ENCODE data around the gene ITCH. TPM values are rescaled to one million over a fixed set of nuclear protein-coding genes. Genes with fewer than 3 reads are reported as not detected.
"Not testable (repeated sequence)": the region's sequence is repeated elsewhere in the genome, so short reads cannot be mapped to it uniquely, and the experiment has no call there.

ITCH gene
- total RNA-seq, 4 donors from 2014 or later, result 50.3 to 64.3 (median 52.8) TPM

DNA sequence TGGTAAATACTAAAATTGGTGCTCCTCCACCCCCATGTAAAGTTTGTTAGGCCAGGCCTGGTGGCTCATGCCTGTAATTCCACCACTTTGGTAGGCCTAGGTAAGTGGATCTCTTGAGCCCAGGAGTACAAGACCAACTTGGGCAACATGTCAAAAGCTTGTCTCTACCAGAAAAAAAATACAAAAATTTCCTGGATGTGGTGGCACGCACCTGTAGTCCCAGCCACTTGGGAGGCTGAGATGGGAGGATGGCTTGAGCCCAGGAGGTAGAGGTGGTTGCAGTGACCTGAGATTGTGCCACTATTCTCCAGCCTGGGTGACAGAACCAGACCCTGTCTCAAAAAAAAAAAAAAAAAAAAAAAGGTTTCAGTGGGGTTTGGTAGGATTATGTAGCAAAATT, 41.7 kb downstream of the ITCH start:
- DNase-seq (ENCODE audit: extremely low spot score), result no peak
- H3K4me3 ChIP-seq, result no peak overlapping the region
- peaks cover 23 to 43% (median 36%) of the 10 kb centered on the region in 4 donors for H3K4me1 ChIP-seq
- H3K9me3 ChIP-seq, result no peaks in the 10 kb centered on the region
- TF ChIP-seq POLR2AphosphoS5 (IDR thresholded peaks at IDR 0.05) (no peak), POLR2A (IDR thresholded peaks at IDR 0.05; ENCODE audit: low read depth) (no peak), EP300 (IDR thresholded peaks at IDR 0.05) (no peak)
- TF ChIP-seq, protein P1, sequence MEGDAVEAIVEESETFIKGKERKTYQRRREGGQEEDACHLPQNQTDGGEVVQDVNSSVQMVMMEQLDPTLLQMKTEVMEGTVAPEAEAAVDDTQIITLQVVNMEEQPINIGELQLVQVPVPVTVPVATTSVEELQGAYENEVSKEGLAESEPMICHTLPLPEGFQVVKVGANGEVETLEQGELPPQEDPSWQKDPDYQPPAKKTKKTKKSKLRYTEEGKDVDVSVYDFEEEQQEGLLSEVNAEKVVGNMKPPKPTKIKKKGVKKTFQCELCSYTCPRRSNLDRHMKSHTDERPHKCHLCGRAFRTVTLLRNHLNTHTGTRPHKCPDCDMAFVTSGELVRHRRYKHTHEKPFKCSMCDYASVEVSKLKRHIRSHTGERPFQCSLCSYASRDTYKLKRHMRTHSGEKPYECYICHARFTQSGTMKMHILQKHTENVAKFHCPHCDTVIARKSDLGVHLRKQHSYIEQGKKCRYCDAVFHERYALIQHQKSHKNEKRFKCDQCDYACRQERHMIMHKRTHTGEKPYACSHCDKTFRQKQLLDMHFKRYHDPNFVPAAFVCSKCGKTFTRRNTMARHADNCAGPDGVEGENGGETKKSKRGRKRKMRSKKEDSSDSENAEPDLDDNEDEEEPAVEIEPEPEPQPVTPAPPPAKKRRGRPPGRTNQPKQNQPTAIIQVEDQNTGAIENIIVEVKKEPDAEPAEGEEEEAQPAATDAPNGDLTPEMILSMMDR (IDR thresholded peaks at IDR 0.05), result no peak
- 94% methylated on average over 1 of the region's 1 CpG for WGBS
- peaks cover 0 to 21% (median 13%) of the 10 kb centered on the region in 4 donors for H3K36me3 ChIP-seq
- no peak overlapping the region for H3K27ac ChIP-seq (replicated peaks in 1 of 4)
- H3K27me3 ChIP-seq, result no peaks in the 10 kb centered on the region
- intact Hi-C loops (cut with DNase I), result no loop called here

DNA sequence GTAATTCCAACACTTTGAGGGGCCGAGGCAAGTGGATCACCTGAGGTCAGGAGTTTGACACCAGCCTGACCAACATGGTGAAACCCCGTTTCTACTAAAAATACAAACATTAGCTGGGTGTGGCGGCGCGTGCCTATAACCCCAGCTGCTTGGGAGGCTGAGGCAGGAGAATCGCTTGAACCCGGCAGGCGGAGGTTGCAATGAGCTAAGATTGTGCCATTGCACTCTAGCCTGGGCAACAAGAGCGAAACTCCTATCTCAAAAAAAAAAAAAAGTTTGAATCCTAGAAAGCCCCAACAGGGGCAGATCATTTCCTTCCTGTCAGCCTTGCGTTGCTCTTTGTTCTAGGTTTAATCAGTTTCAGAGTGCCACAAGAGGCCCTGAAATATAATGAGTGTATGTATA, 42.2 kb downstream of the ITCH start:
- H3K9me3 ChIP-seq; H3K27me3 ChIP-seq; H3K27ac ChIP-seq (replicated peaks in 1 of 4); DNase-seq (ENCODE audit: extremely low spot score); H3K4me3 ChIP-seq; intact Hi-C loops (cut with DNase I): not testable (repeated sequence)
- Histone ChIP-seq H3K36me3 (peaks cover 0 to 21% (median 15%) of the 10 kb centered on the region in 4 donors), H3K4me1 (peaks cover 23 to 41% (median 35%) of the 10 kb centered on the region in 4 donors)
- WGBS, result 87% methylated on average over 10 of the region's 10 CpGs

DNA sequence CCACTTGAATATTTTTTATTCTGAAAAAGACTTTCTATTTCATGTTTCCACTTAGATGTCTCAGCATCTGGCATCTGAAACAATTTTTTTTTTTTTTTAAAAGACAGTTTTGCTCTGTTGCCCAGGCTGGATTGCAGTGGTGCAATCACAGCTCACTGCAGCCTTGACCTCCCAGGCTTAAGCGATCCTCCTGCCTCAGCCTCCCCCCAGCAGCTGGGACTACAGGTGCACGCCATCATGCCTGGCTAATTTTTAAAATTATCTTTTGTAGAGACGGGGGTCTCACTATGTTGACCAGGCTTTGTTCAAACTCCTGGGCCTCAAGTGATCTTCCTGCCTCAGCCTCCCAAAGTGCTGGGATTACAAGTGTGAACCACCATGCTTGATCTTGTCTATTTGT, 42.9 kb downstream of the ITCH start:
- DNase-seq (ENCODE audit: extremely low spot score); H3K27me3 ChIP-seq: not testable (repeated sequence)
- 95% methylated on average over 3 of the region's 3 CpGs for WGBS

DNA sequence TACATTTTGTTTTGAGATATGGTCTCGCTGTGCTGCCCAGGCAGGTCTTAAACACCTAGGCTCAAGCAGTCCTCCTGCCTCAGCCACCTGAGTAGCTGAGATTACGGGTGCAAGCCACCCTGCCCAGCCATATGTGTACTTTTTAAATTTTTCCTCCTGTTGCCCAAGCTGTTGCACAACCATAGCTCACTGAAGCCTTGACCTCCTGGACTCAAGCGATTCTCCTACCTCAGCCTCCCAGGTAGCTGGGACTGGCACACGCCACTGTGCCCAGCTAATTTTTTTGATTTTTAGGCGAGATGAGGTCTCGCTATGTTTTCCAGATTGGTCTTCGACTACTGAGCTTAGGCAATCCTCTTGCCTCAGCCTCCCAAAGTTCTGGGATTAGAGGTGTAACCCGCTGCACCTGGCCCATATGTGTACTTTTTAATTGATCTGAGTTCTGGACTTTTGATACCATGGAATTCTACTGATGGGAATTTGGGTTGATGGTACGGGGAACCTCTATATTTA, 44.9 kb downstream of the ITCH start:
- no peaks in the 10 kb centered on the region for H3K9me3 ChIP-seq
- no peaks in the 10 kb centered on the region for H3K27me3 ChIP-seq
- TF ChIP-seq, protein P1 (IDR thresholded peaks at IDR 0.05), result no peak
- TF ChIP-seq EP300 (IDR thresholded peaks at IDR 0.05), result no peak
- no peak for TF ChIP-seq POLR2AphosphoS5 (IDR thresholded peaks at IDR 0.05)
- no peak for TF ChIP-seq POLR2A (IDR thresholded peaks at IDR 0.05; ENCODE audit: low read depth)
- H3K36me3 ChIP-seq, result peaks cover 4 to 41% (median 34%) of the 10 kb centered on the region in 4 donors
- no peak overlapping the region for H3K4me3 ChIP-seq
- intact Hi-C loops (cut with DNase I), result no loop called here
- no peak for DNase-seq (ENCODE audit: extremely low spot score)
- peaks cover 9 to 26% (median 15%) of the 10 kb centered on the region in 4 donors for H3K4me1 ChIP-seq
- H3K27ac ChIP-seq (replicated peaks in 1 of 4), result no peak overlapping the region
- 84% methylated on average over 9 of the region's 9 CpGs for WGBS

More for the DNA sequence above, 42.9 kb downstream of the ITCH start:
- H3K4me3 ChIP-seq; intact Hi-C loops (cut with DNase I); H3K27ac ChIP-seq (replicated peaks in 1 of 4); H3K9me3 ChIP-seq: not testable (repeated sequence)
- Histone ChIP-seq H3K4me1 (peaks cover 23 to 41% (median 32%) of the 10 kb centered on the region in 4 donors), H3K36me3 (peaks cover 0 to 27% (median 21%) of the 10 kb centered on the region in 4 donors)

DNA sequence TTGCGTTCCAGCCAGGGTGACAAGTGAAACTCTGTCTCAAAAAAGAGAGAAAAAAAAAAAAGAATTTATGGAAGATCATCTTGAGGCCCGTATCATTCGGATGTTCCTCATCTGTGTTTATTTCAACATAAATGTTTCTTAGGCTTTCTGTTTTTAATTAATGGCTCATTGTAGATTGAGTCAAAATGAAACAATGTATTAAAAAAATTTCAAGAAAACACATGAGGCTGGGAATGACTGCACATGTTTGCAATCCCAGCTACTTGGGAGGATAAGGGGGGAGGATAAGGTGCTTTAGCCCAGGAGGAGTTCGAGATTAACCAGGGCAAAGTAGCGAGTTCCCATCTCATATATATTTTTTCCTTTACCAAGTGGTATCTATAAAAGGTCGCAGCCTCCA, 47.3 kb downstream of the ITCH start:
- Histone ChIP-seq H3K4me1 (peaks cover 3 to 7% (median 6%) of the 10 kb centered on the region in 4 donors), H3K4me3 (no peak overlapping the region), H3K27ac (replicated peaks in 1 of 4) (no peak overlapping the region), H3K36me3 (peaks cover 4 to 64% (median 54%) of the 10 kb centered on the region in 4 donors), H3K9me3 (no peaks in the 10 kb centered on the region), H3K27me3 (no peaks in the 10 kb centered on the region)
- intact Hi-C loops (cut with DNase I), result no loop called here
- no peak for DNase-seq (ENCODE audit: extremely low spot score)
- TF ChIP-seq POLR2AphosphoS5 (IDR thresholded peaks at IDR 0.05) (no peak), EP300 (IDR thresholded peaks at IDR 0.05) (no peak), POLR2A (IDR thresholded peaks at IDR 0.05; ENCODE audit: low read depth) (no peak)
- TF ChIP-seq, protein P1 (IDR thresholded peaks at IDR 0.05), result no peak
- 88% methylated on average over 6 of the region's 6 CpGs for WGBS

DNA sequence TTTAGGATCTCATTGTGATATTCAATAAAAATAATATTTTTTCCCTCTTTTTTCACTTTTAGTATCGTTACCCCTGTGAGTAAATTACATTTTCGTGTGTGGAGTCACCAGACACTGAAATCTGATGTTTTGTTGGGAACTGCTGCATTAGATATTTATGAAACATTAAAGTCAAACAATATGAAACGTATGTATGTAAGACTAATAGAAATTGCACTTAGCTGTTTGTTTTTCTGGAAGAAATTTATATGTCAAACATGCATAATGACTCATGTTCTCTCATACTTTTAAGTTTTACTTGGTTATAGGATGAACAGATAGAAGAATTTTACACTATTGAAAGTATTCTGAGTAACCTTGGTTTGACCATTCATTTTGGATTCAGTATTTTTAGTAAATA, 49.4 kb downstream of the ITCH start:
- H3K36me3 ChIP-seq, result peaks cover 4 to 85% (median 61%) of the 10 kb centered on the region in 4 donors

DNA sequence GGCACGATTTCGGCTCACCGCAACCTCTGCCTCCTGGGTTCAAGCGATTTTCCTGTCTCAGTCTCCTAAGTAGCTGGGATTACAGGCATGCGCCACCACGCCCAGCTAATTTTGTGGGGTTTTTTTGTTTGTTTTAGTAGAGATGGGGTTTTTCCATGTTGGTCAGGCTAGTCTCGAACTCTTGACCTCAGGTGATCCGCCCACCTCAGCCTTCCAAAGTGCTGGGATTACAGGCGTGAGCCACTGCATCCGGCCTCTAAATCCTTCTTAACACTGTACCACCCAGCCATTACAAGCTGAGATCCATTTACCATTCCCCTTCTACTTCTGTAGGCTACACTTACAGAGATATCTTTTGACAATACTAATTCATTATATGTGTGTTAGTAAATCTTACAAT, 51.5 kb downstream of the ITCH start:
- 93% methylated on average over 10 of the region's 10 CpGs for WGBS
- intact Hi-C loops (cut with DNase I); DNase-seq (ENCODE audit: extremely low spot score): not testable (repeated sequence)

More for the DNA sequence above, 49.4 kb downstream of the ITCH start:
- no peak overlapping the region for H3K27ac ChIP-seq (replicated peaks in 1 of 4)
- no peaks in the 10 kb centered on the region for H3K9me3 ChIP-seq
- TF ChIP-seq POLR2AphosphoS5 (IDR thresholded peaks at IDR 0.05) (no peak), EP300 (IDR thresholded peaks at IDR 0.05) (no peak), POLR2A (IDR thresholded peaks at IDR 0.05; ENCODE audit: low read depth) (no peak)
- TF ChIP-seq, protein P1 (IDR thresholded peaks at IDR 0.05), result no peak
- H3K27me3 ChIP-seq, result no peaks in the 10 kb centered on the region
- H3K4me3 ChIP-seq, result no peak overlapping the region
- intact Hi-C loops (cut with DNase I), result no loop called here
- H3K4me1 ChIP-seq, result peaks cover 0 to 6% (median 3%) of the 10 kb centered on the region in 4 donors
- DNase-seq (ENCODE audit: extremely low spot score), result no peak
- 86% methylated on average over 3 of the region's 3 CpGs for WGBS

More for the DNA sequence above, 51.5 kb downstream of the ITCH start:
- H3K9me3 ChIP-seq; H3K27ac ChIP-seq (replicated peaks in 1 of 4); H3K4me3 ChIP-seq; H3K27me3 ChIP-seq; H3K4me1 ChIP-seq: not testable (repeated sequence)
- peaks cover 4 to 87% (median 61%) of the 10 kb centered on the region in 4 donors for H3K36me3 ChIP-seq
